Stimulated activated naive CD8-positive, alpha-beta T cell treated with anti-CD3 and anti-CD28 coated beads, Interleukin-15, amount 100 ng/mL, for 72 hours (primary cell): Measurements from ENCODE around the gene NDUFA11.

Experiments used
- ATAC-seq: fragments of 150-1000 bp; cut with Tn5 transposase; 2 replicates; pipeline ENCODE4 v1.10.0; 2021; ENCODE audit warnings: mild to moderate bottlenecking, moderate library complexity
- DNase-seq, 2 donors: peaks; one replicate each; pipeline ENCODE4 v3.0.0; 2021 to 2022
- H3K27ac Mint-ChIP-seq, 2 donors: one replicate each; pipeline ENCODE4 v1.8.0; 2022; ENCODE audit warnings: mild to moderate bottlenecking in 2 of 2, mixed read lengths in 2 of 2, moderate library complexity in 2 of 2
- H3K27me3 Mint-ChIP-seq: one replicate; pipeline ENCODE4 v1.8.0; 2022; ENCODE audit warnings: mixed read lengths
- H3K4me1 Mint-ChIP-seq: one replicate; pipeline ENCODE4 v1.8.0; 2022; ENCODE audit warnings: mild to moderate bottlenecking, mixed read lengths
- H3K4me3 Mint-ChIP-seq, 2 donors: one replicate each; pipeline ENCODE4 v1.8.0; 2022; ENCODE audit warnings: mild to moderate bottlenecking in 2 of 2, mixed read lengths in 2 of 2, moderate library complexity in 1 of 2
- H3K9me3 Mint-ChIP-seq, 2 donors: one replicate each; pipeline ENCODE4 v1.8.0; 2022; ENCODE audit warnings: mixed read lengths in 2 of 2

NDUFA11 gene

GRCh38 chr19:5921516-5922160 is 18.0 kb upstream of the NDUFA11 start:
- DNase-seq = no peak
- no peaks in the 10 kb centered on the region for H3K9me3 Mint-ChIP-seq
- no peaks in the 10 kb centered on the region for H3K4me1 Mint-ChIP-seq

GRCh38 chr19:5918463-5919079 is 15.0 kb upstream of the NDUFA11 start:
- peak overlapping the region in 1 of 2 donors; percentile 87 for H3K27ac Mint-ChIP-seq
- H3K4me3 Mint-ChIP-seq = no peak overlapping the region
- H3K9me3 Mint-ChIP-seq = no peaks in the 10 kb centered on the region
- H3K4me1 Mint-ChIP-seq = no peaks in the 10 kb centered on the region
- DNase-seq (no peak), ATAC-seq (no peak)
- no peaks in the 10 kb centered on the region for H3K27me3 Mint-ChIP-seq

More at GRCh38 chr19:5921516-5922160, 18.0 kb upstream of the NDUFA11 start:
- Mint-ChIP-seq H3K4me3 (no peak overlapping the region), H3K27ac (peak overlapping the region in 1 of 2 donors; percentile 6), H3K27me3 (no peaks in the 10 kb centered on the region)
- ATAC-seq = no peak

GRCh38 chr19:5917431-5918107 is 14.0 kb upstream of the NDUFA11 start:
- Mint-ChIP-seq H3K27ac (no peak overlapping the region), H3K27me3 (no peaks in the 10 kb centered on the region), H3K4me3 (no peak overlapping the region), H3K9me3 (no peaks in the 10 kb centered on the region), H3K4me1 (no peaks in the 10 kb centered on the region)
- ATAC-seq (no peak), DNase-seq (no peak)

- H3K27me3 Mint-ChIP-seq = no peaks in the 10 kb centered on the region
Measured at GRCh38 chr19:5916181-5916708, 12.7 kb upstream of the NDUFA11 start.

GRCh38 chr19:5915782-5916165 is 12.2 kb upstream of the NDUFA11 start:
- no peak overlapping the region for H3K27ac Mint-ChIP-seq
- peak; percentile 26 for ATAC-seq
- H3K4me3 Mint-ChIP-seq = no peak overlapping the region
- H3K9me3 Mint-ChIP-seq = no peaks in the 10 kb centered on the region
- H3K27me3 Mint-ChIP-seq = no peaks in the 10 kb centered on the region
- DNase-seq = no peak
- no peaks in the 10 kb centered on the region for H3K4me1 Mint-ChIP-seq

More at GRCh38 chr19:5916181-5916708, 12.7 kb upstream of the NDUFA11 start:
- no peak for ATAC-seq
- Mint-ChIP-seq H3K4me1 (no peaks in the 10 kb centered on the region), H3K27ac (no peak overlapping the region), H3K4me3 (no peak overlapping the region), H3K9me3 (no peaks in the 10 kb centered on the region)
- DNase-seq = no peak

GRCh38 chr19:5914946-5915781 is 11.6 kb upstream of the NDUFA11 start:
- Mint-ChIP-seq H3K4me1 (no peaks in the 10 kb centered on the region), H3K9me3 (no peaks in the 10 kb centered on the region), H3K27ac (peak overlapping the region in 1 of 2 donors; percentile 85), H3K27me3 (no peaks in the 10 kb centered on the region), H3K4me3 (no peak overlapping the region)
- ATAC-seq (peak; percentile 23), DNase-seq (no peak)

GRCh38 chr19:5914358-5914774 is 10.8 kb upstream of the NDUFA11 start:
- H3K4me1 Mint-ChIP-seq = no peaks in the 10 kb centered on the region
- DNase-seq (no peak), ATAC-seq (peak; percentile 7)
- H3K9me3 Mint-ChIP-seq = no peaks in the 10 kb centered on the region
- H3K4me3 Mint-ChIP-seq = no peak overlapping the region
- H3K27me3 Mint-ChIP-seq = no peaks in the 10 kb centered on the region
- peak overlapping the region; percentile 40 to 85 for H3K27ac Mint-ChIP-seq

GRCh38 chr19:5913739-5914357 is 10.3 kb upstream of the NDUFA11 start, which contains the start of gene CAPS:
CAPS (plus strand) TSS chr19:5914254; CDS start chr19:5914407, 153 bp downstream.
- no peak for ATAC-seq
- H3K9me3 Mint-ChIP-seq = no peaks in the 10 kb centered on the region
- peak within 1 kb of the TSS; percentile 76 to 85 for H3K27ac Mint-ChIP-seq
- no peak within 1 kb of the TSS for H3K4me3 Mint-ChIP-seq
- no peak for DNase-seq
- no peaks in the 10 kb centered on the region for H3K4me1 Mint-ChIP-seq
- H3K27me3 Mint-ChIP-seq = no peaks in the 10 kb centered on the region

- DNase-seq (no peak), ATAC-seq (no peak)
- H3K9me3 Mint-ChIP-seq = no peaks in the 10 kb centered on the region
- H3K4me3 Mint-ChIP-seq = no peak overlapping the region
- no peak overlapping the region for H3K27ac Mint-ChIP-seq
- H3K4me1 Mint-ChIP-seq = peaks cover 18% of the 10 kb centered on the region
- H3K27me3 Mint-ChIP-seq = no peaks in the 10 kb centered on the region
Measured at GRCh38 chr19:5911366-5911765, 7.8 kb upstream of the NDUFA11 start.

GRCh38 chr19:5910638-5910907 is 7.0 kb upstream of the NDUFA11 start:
- DNase-seq (no peak), ATAC-seq (no peak)
- peak overlapping the region in 1 of 2 donors; percentile 86 for H3K27ac Mint-ChIP-seq
- no peaks in the 10 kb centered on the region for H3K27me3 Mint-ChIP-seq
- H3K4me1 Mint-ChIP-seq = peaks cover 26% of the 10 kb centered on the region
- H3K9me3 Mint-ChIP-seq = no peaks in the 10 kb centered on the region
- no peak overlapping the region for H3K4me3 Mint-ChIP-seq

- H3K9me3 Mint-ChIP-seq = no peaks in the 10 kb centered on the region
- DNase-seq = no peak
- no peak for ATAC-seq
- peak overlapping the region in 1 of 2 donors; percentile 19 for H3K27ac Mint-ChIP-seq
- no peak overlapping the region for H3K4me3 Mint-ChIP-seq
- H3K27me3 Mint-ChIP-seq = no peaks in the 10 kb centered on the region
- peaks cover 29% of the 10 kb centered on the region for H3K4me1 Mint-ChIP-seq
Measured at GRCh38 chr19:5908773-5909442, 5.3 kb upstream of the NDUFA11 start.

GRCh38 chr19:5907241-5907640 is 3.7 kb upstream of the NDUFA11 start:
- DNase-seq = no peak
- no peak for ATAC-seq
- H3K27ac Mint-ChIP-seq = peak overlapping the region in 1 of 2 donors; percentile 35
- H3K27me3 Mint-ChIP-seq = no peaks in the 10 kb centered on the region
- peaks cover 44% of the 10 kb centered on the region for H3K4me1 Mint-ChIP-seq
- no peaks in the 10 kb centered on the region for H3K9me3 Mint-ChIP-seq
- H3K4me3 Mint-ChIP-seq = peak overlapping the region; percentile 28 to 61

GRCh38 chr19:5905114-5905778 is 1.7 kb upstream of the NDUFA11 start:
- no peak for DNase-seq
- no peaks in the 10 kb centered on the region for H3K27me3 Mint-ChIP-seq
- peak overlapping the region; percentile 85 to 100 for H3K27ac Mint-ChIP-seq
- H3K4me1 Mint-ChIP-seq = peaks cover 61% of the 10 kb centered on the region
- no peaks in the 10 kb centered on the region for H3K9me3 Mint-ChIP-seq
- no peak for ATAC-seq
- H3K4me3 Mint-ChIP-seq = peak overlapping the region; percentile 98 to 99
